GM13976 (cell line): ENCODE results near the gene CSNK2B.

Source experiments
- DNase-seq: peaks from one replicate; pipeline ENCODE4 v3.0.0; 2012; ENCODE audit warnings: low spot score
- in situ Hi-C: fragments of 300-500 bp; cut with MboI; formaldehyde crosslinking; loops from one replicate; pipeline ENCODE4 v1.12.0; 2022; ENCODE audit warnings: low sequenced_read_pairs, mixed read lengths, inconsistent platforms; ENCODE audit not compliant: unreplicated experiment
- TF ChIP-seq, protein P1 (sequence below): IDR thresholded peaks from 2 replicates; pipeline ENCODE4 v1.5.1; 2012; ENCODE audit warnings: borderline replicate concordance, mild to moderate bottlenecking; ENCODE audit not compliant: insufficient read depth; ENCODE audit errors: extremely low read depth, missing control alignments, control extremely low read depth

CSNK2B gene

GRCh38 chr6:31690231-31691077 lies 24.6 kb downstream of the CSNK2B start:
- TF ChIP-seq, protein P1, sequence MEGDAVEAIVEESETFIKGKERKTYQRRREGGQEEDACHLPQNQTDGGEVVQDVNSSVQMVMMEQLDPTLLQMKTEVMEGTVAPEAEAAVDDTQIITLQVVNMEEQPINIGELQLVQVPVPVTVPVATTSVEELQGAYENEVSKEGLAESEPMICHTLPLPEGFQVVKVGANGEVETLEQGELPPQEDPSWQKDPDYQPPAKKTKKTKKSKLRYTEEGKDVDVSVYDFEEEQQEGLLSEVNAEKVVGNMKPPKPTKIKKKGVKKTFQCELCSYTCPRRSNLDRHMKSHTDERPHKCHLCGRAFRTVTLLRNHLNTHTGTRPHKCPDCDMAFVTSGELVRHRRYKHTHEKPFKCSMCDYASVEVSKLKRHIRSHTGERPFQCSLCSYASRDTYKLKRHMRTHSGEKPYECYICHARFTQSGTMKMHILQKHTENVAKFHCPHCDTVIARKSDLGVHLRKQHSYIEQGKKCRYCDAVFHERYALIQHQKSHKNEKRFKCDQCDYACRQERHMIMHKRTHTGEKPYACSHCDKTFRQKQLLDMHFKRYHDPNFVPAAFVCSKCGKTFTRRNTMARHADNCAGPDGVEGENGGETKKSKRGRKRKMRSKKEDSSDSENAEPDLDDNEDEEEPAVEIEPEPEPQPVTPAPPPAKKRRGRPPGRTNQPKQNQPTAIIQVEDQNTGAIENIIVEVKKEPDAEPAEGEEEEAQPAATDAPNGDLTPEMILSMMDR: no peak
- in situ Hi-C loops: no loop called here
- DNase-seq: peak; percentile 29

DNA sequence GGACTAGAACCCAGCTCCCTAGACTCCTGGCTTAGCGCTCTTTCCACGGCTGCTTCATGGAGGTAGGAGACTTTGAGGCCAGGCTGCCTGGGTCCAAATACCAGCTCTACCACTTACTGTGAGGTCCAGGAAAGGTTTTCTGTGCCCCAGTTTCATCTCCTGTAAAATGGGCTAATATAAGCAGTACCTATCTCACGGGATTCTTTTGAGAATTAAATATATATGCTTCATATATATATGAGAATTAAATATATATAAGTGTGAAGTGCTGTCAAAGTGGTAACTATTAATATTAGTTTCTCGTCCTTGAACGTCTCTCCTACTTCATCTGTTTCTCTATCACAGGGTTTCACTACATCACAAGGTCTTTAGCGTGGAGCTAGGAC lies 25.2 kb downstream of the CSNK2B start:
- TF ChIP-seq, protein P1: no peak
- no peak for DNase-seq
- in situ Hi-C loops: no loop called here

- DNase-seq: no peak
- in situ Hi-C loops: no loop called here
- TF ChIP-seq, protein P1: no peak
Observed at GRCh38 chr6:31691564-31692108, 25.8 kb downstream of the CSNK2B start.

GRCh38 chr6:31692353-31692752 lies 26.5 kb downstream of the CSNK2B start:
- in situ Hi-C loops: no loop called here
- TF ChIP-seq, protein P1: no peak

GRCh38 chr6:31692886-31693285 lies 27.0 kb downstream of the CSNK2B start:
- TF ChIP-seq, protein P1: no peak
- in situ Hi-C loops: no loop called here
- no peak for DNase-seq

More at GRCh38 chr6:31692353-31692752, 26.5 kb downstream of the CSNK2B start:
- DNase-seq: no peak

- no peak for DNase-seq
- TF ChIP-seq, protein P1: no peak
- in situ Hi-C loops: no loop called here
Observed at GRCh38 chr6:31693535-31693934, 27.7 kb downstream of the CSNK2B start.
